H1 (cell line): ENCODE measurements around the gene SH3PXD2A. TPM values are rescaled to one million over a fixed set of nuclear protein-coding genes. Genes with fewer than 3 reads are reported as not detected.
A peak's percentile ranks its signal among the peaks of the same experiment; 100 is the strongest.

Experiments used
- CTCF ChIA-PET: fragments of 300-600 bp; sonication (Branson Sonifier 250); formaldehyde crosslinking; loops from one replicate; lab custom pipeline; 2021; ENCODE audit not compliant: partially characterized antibody; lab: Charles Lee
- POLR2A ChIA-PET: fragments of 300-600 bp; sonication (Branson Sonifier 250); formaldehyde crosslinking; loops from one replicate; lab custom pipeline; 2021; ENCODE audit warnings: inconsistent platforms; ENCODE audit not compliant: partially characterized antibody; lab: Charles Lee
- DNase-seq, 2 experiments: peaks; one replicate each; pipeline versions ENCODE4 v3.0.0 to v3.0.0-alpha.2; 2010 to 2022; ENCODE audit warnings: low spot score in 2 of 2, low read depth in 1 of 2, mixed read lengths in 1 of 2
- FAIRE-seq: peaks from 2 replicates; lab custom pipeline; 2011; peaks lifted over from hg19 to GRCh38; lab: Jason Lieb, UNC
- H2AFZ ChIP-seq: 2 replicates; pipeline ENCODE4 v1.8.1; 2012; ENCODE audit warnings: low read length, inconsistent platforms
- H2AK5ac ChIP-seq: 2 replicates; pipeline ENCODE4 v1.6.1; 2013; ENCODE audit warnings: low read depth, low read length
- H2BK120ac ChIP-seq: replicated peaks from 2 replicates; pipeline ENCODE3; 2013; ENCODE audit warnings: low read depth, low read length, inconsistent platforms
- H2BK12ac ChIP-seq: 2 replicates; pipeline ENCODE4 v1.6.1; 2013; ENCODE audit warnings: low read depth, low read length
- H2BK15ac ChIP-seq: 2 replicates; pipeline ENCODE4 v1.6.1; 2013; ENCODE audit warnings: low read length
- H2BK20ac ChIP-seq: 2 replicates; pipeline ENCODE4 v1.6.1; 2013; ENCODE audit warnings: low read length
- H2BK5ac ChIP-seq: 2 replicates; pipeline ENCODE4 v1.6.1; 2013; ENCODE audit warnings: low read depth, low read length
- H3K14ac ChIP-seq: 2 replicates; pipeline ENCODE4 v1.6.1; 2013; ENCODE audit warnings: inconsistent platforms; ENCODE audit not compliant: insufficient read length
- H3K18ac ChIP-seq: 2 replicates; pipeline ENCODE4 v1.6.1; 2013; ENCODE audit warnings: low read length; ENCODE audit errors: extremely low read depth
- H3K23ac ChIP-seq: 2 replicates; pipeline ENCODE4 v1.6.1; 2013; ENCODE audit warnings: inconsistent platforms; ENCODE audit not compliant: insufficient read length
- H3K23me2 ChIP-seq: 2 replicates; pipeline ENCODE4 v1.6.1; 2013; ENCODE audit warnings: low read depth, low read length
- H3K27ac ChIP-seq: 2 replicates; pipeline ENCODE4 v1.6.1; 2011; ENCODE audit warnings: low read depth, low read length, inconsistent platforms
- H3K27me3 ChIP-seq, 4 experiments: replicated peaks in 1 of 4; 1 replicate in 1 of 4; 2 replicates in 3 of 4; pipeline versions ENCODE4 v1.6.1 to v1.8.1; 2011 to 2013; ENCODE audit warnings: low read length in 3 of 4, mild to moderate bottlenecking in 3 of 4, inconsistent platforms in 2 of 4, mixed read lengths in 2 of 4, moderate library complexity in 1 of 4; ENCODE audit not compliant: control insufficient read depth in 3 of 4, insufficient read depth in 3 of 4; ENCODE audit errors: extremely low read depth in 1 of 4
- H3K36me3 ChIP-seq, 4 experiments: 2 replicates each; pipeline versions ENCODE4 v1.6.1 to v1.8.1; 2011 to 2013; ENCODE audit warnings: mild to moderate bottlenecking in 4 of 4, low read length in 3 of 4, moderate library complexity in 2 of 4, control low read depth in 1 of 4, inconsistent platforms in 1 of 4; ENCODE audit not compliant: insufficient read depth in 4 of 4, control insufficient read depth in 2 of 4
- H3K4ac ChIP-seq: replicated peaks from 2 replicates; pipeline ENCODE3; 2013; ENCODE audit warnings: low read length, low read depth, mixed read lengths, inconsistent platforms; ENCODE audit not compliant: insufficient read length
- H3K4me1 ChIP-seq, 4 experiments: replicated peaks in 1 of 4; 1 replicate in 1 of 4; 2 replicates in 3 of 4; pipeline versions ENCODE4 v1.6.1 to v1.8.1; 2011 to 2013; ENCODE audit warnings: low read length in 3 of 4, inconsistent platforms in 2 of 4, mixed read lengths in 1 of 4; ENCODE audit not compliant: insufficient read depth in 4 of 4, control insufficient read depth in 3 of 4
- H3K4me2 ChIP-seq, 2 experiments: 2 replicates each; pipeline versions ENCODE4 v1.6.1 to v1.8.1; 2011 to 2013; ENCODE audit warnings: low read depth in 2 of 2, low read length in 2 of 2, control low read depth in 1 of 2, inconsistent platforms in 1 of 2, mild to moderate bottlenecking in 1 of 2; ENCODE audit not compliant: insufficient read depth in 1 of 2
- H3K4me3 ChIP-seq, 4 experiments: fragments of 200-600, 300-600 bp in 1 of 4; sonication (generic), shearing (Covaris generic), sonication (Bioruptor Twin) in 1 of 4; 2 replicates each; pipeline versions ENCODE4 v1.5.1 to v1.8.1; 2011 to 2016; ENCODE audit warnings: low read length in 4 of 4, low read depth in 3 of 4, control low read depth in 2 of 4, inconsistent platforms in 2 of 4, mild to moderate bottlenecking in 2 of 4, mixed read lengths in 1 of 4, moderate library complexity in 1 of 4; ENCODE audit not compliant: insufficient read depth in 2 of 4; ENCODE audit errors: extremely low read depth in 1 of 4
- H3K56ac ChIP-seq: replicated peaks from 2 replicates; pipeline ENCODE3; 2013; ENCODE audit warnings: low read depth, mild to moderate bottlenecking, mixed read lengths, low read length, inconsistent platforms; ENCODE audit not compliant: insufficient read length
- H3K79me1 ChIP-seq: 2 replicates; pipeline ENCODE4 v1.6.1; 2013; ENCODE audit warnings: low read depth, low read length, control low read depth
- H3K79me2 ChIP-seq, 2 experiments: 2 replicates each; pipeline versions ENCODE4 v1.6.1 to v1.8.1; 2012 to 2013; ENCODE audit warnings: low read length in 2 of 2, mild to moderate bottlenecking in 2 of 2, inconsistent platforms in 1 of 2; ENCODE audit not compliant: insufficient read depth in 2 of 2, control insufficient read depth in 1 of 2
- H3K9ac ChIP-seq, 4 experiments: replicated peaks in 1 of 4; 1 replicate in 1 of 4; 2 replicates in 3 of 4; pipeline versions ENCODE4 v1.6.1 to v1.8.1; 2011 to 2013; ENCODE audit warnings: low read depth in 3 of 4, low read length in 3 of 4, control low read depth in 2 of 4, mild to moderate bottlenecking in 2 of 4, moderate library complexity in 2 of 4, inconsistent platforms in 1 of 4; ENCODE audit errors: extremely low read depth in 1 of 4
- H3K9me3 ChIP-seq, 2 experiments: 2 replicates each; pipeline versions ENCODE4 v1.6.1 to v1.8.1; 2012 to 2013; ENCODE audit warnings: mild to moderate bottlenecking in 2 of 2, moderate library complexity in 2 of 2, control low read depth in 1 of 2, inconsistent platforms in 1 of 2, low read depth in 1 of 2, low read length in 1 of 2, mixed read lengths in 1 of 2; ENCODE audit not compliant: insufficient read depth in 2 of 2
- H4K20me1 ChIP-seq, 2 experiments: replicated peaks in 1 of 2; 2 replicates each; pipeline versions ENCODE3 to v1.8.1; 2011 to 2013; ENCODE audit warnings: inconsistent platforms in 2 of 2, low read length in 2 of 2, mild to moderate bottlenecking in 1 of 2; ENCODE audit not compliant: insufficient read depth in 2 of 2, control insufficient read depth in 1 of 2
- H4K5ac ChIP-seq: 2 replicates; pipeline ENCODE4 v1.6.1; 2013; ENCODE audit warnings: low read length, low read depth, mixed read lengths, inconsistent platforms; ENCODE audit not compliant: insufficient read length
- H4K8ac ChIP-seq: 2 replicates; pipeline ENCODE4 v1.8.0; 2013; ENCODE audit warnings: mild to moderate bottlenecking, moderate library complexity, low read length, inconsistent platforms; ENCODE audit not compliant: insufficient read depth; ENCODE audit errors: extremely low read depth
- H4K91ac ChIP-seq: replicated peaks from 2 replicates; pipeline ENCODE3; 2013; ENCODE audit warnings: low read length, mixed read lengths, inconsistent platforms; ENCODE audit not compliant: insufficient read length
- ASH2L ChIP-seq: fragments of 200-600, 300-600 bp; sonication (generic); IDR thresholded peaks from one replicate; pipeline ENCODE4 v1.7.1; 2017; ENCODE audit warnings: low read length
- CBX5 ChIP-seq: fragments of 300-800, 300-1000 bp; sonication (generic); IDR thresholded peaks from 2 replicates; pipeline ENCODE4 v1.7.1; 2016; ENCODE audit warnings: antibody characterized with exemption, low read length, low read depth
- CHD2 ChIP-seq: IDR thresholded peaks from 2 replicates; pipeline ENCODE4 v1.6.1; 2012; ENCODE audit warnings: low read length, improper control_type of control experiment
- GTF2F1 ChIP-seq: IDR thresholded peaks from 2 replicates; pipeline ENCODE4 v1.6.1; 2012; ENCODE audit warnings: low read depth, low read length, improper control_type of control experiment, borderline replicate concordance
- HDAC2 ChIP-seq, 2 experiments: fragments of 300-600 bp in 1 of 2; sonication (generic) in 1 of 2; IDR thresholded peaks; 2 replicates each; pipeline ENCODE4 v1.6.1; 2011 to 2012; ENCODE audit warnings: low read depth in 2 of 2, low read length in 2 of 2, mild to moderate bottlenecking in 2 of 2, moderate library complexity in 2 of 2, borderline replicate concordance in 1 of 2, inconsistent platforms in 1 of 2
- JUN ChIP-seq: IDR thresholded peaks from 2 replicates; pipeline ENCODE4 v1.6.1; 2011; ENCODE audit warnings: low read depth, mild to moderate bottlenecking, improper control_type of control experiment, low read length
- MAFK ChIP-seq: IDR thresholded peaks from 2 replicates; pipeline ENCODE4 v1.6.1; 2012; ENCODE audit warnings: low read depth, mild to moderate bottlenecking, improper control_type of control experiment, low read length
- NRF1 ChIP-seq: IDR thresholded peaks from 2 replicates; pipeline ENCODE4 v1.6.1; 2011; ENCODE audit warnings: mild to moderate bottlenecking, low read depth, low read length, improper control_type of control experiment
- POU5F1 ChIP-seq: IDR thresholded peaks from 2 replicates; pipeline ENCODE4 v1.6.1; 2011; ENCODE audit warnings: low read depth, mild to moderate bottlenecking, low read length, moderate library complexity
- TAF1 ChIP-seq: IDR thresholded peaks from 2 replicates; pipeline ENCODE4 v1.6.1; 2011; ENCODE audit warnings: mild to moderate bottlenecking, low read depth, low read length
- TAF7 ChIP-seq: optimal IDR thresholded peaks from 2 replicates; pipeline ENCODE3; 2011; ENCODE audit warnings: low read depth, mild to moderate bottlenecking, inconsistent platforms, low read length, moderate library complexity, borderline replicate concordance
- TEAD4 ChIP-seq: IDR thresholded peaks from 2 replicates; pipeline ENCODE4 v1.6.1; 2012; ENCODE audit warnings: low read depth, low read length, inconsistent platforms, mixed read lengths
- WGBS, 2 experiments: shearing (Covaris generic) in 1 of 2; methylation state at CpG; one replicate each; pipeline versions ENCODE4 v1.1.6 to v1.1.7; 2013 to 2015; ENCODE audit warnings: low lambda C conversion rate in 2 of 2, mixed read lengths in 2 of 2, inconsistent platforms in 1 of 2, low coverage in 1 of 2, missing lambda C conversion rate in 1 of 2; ENCODE audit not compliant: insufficient replicate concordance in 2 of 2, insufficient coverage in 1 of 2, insufficient read length in 1 of 2; ENCODE audit errors: extremely low coverage in 1 of 2, missing lambda C conversion rate in 1 of 2; 5-methylcytosine and 5-hydroxymethylcytosine counted together
- polyA plus RNA-seq, 7 experiments: library from polyadenylated mRNA; depleted of rRNA in 3 of 7; stranded (reverse) in 5 of 7; unstranded in 2 of 7; fragments of >200 nt in 5 of 7; fragments of 200-250 nt in 2 of 7; gene quantifications; 1 replicate in 5 of 7; 2 replicates in 1 of 7; 4 replicates in 1 of 7; pipeline versions ENCODE4 v1.2.1 to v1.2.3, GENCODE V29; 2011 to 2013; ENCODE audit warnings: missing spikeins in 2 of 7, mixed read lengths in 2 of 7
- total RNA-seq: library from RNA; stranded (reverse); fragmentation: NEBNext Ultra II Directional; extraction: Animal tissue kit (Norgen Biotek cat#: 25700); gene quantifications from 2 replicates; pipeline ENCODE4 v1.2.1, GENCODE V29; 2021

SH3PXD2A gene
- total and polyA plus RNA-seq, 2 of the 8 experiments (the other 6 are each of a cell fraction or from before 2014, with no cell fraction given), result 5.4 to 16.3 TPM

DNA sequence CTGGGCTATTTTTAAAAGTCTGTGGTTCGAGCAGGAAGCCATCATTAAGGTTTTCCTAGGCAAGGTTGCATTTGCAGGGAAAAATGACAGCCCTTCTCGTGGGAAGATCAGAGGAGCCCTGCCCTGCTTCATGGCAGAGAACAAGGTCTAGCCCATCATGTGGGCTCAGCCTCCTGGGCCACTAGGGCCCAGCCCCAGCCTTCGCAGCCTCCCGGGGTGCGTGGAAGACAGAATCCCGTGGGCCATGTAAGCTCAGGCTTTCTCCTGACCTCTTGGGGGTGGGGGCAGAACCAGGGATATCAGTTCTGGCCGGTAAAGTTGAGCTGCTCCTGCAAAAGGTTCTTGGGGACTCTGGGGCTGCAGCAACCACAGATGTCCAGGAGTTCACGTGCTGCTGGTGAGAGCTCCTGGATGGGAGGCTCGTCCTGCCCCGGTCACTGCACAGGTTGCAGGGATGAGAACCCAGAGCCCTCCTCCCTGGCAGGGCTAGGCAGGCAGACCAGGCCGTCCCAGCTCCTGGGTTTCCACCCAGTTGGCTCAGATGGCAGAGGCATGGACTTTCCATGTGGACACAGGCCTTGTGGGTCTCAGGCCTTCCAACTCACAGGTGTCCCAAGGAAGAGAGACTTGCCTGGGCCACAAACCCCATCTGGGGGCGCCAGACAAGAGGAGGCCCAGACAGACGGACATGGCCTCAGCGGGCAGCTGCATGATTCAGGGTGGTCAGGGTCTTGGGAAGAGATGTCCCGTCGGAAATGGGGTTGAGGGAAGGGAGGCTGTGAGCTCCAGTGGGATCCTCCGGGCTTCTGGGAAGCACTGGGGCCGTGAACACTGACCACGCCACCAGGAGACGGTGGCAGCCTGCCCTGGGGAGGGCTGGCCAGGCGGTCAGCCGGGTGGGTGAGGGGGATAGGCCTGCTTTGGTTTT, 235.7 kb downstream of the SH3PXD2A start:
- Histone ChIP-seq H2BK5ac (no peak overlapping the region; the same call in 1 of the 2 replicates), H3K4me3 (no peak overlapping the region), H3K79me1 (no peaks in the 10 kb centered on the region), H3K23me2 (peaks cover 2% of the 10 kb centered on the region; the same call in 1 of the 2 replicates), H3K27me3 (no peaks in the 10 kb centered on the region), H4K20me1 (no peaks in the 10 kb centered on the region), H2BK120ac (no peak overlapping the region), H2AFZ (no peak overlapping the region), H3K14ac (no peak overlapping the region), H2BK12ac (no peak overlapping the region), H3K36me3 (peaks cover 0 to 5% (median 0%) of the 10 kb centered on the region in 4 experiments; a peak in 2 of 8 replicates), H3K9me3 (no peaks in the 10 kb centered on the region), H2BK20ac (no peak overlapping the region), H3K4me1 (no peaks in the 10 kb centered on the region; a peak in 1 of 7 replicates), H2BK15ac (no peak overlapping the region), H3K4me2 (no peak overlapping the region), H3K23ac (no peak overlapping the region), H3K9ac (no peak overlapping the region), H4K91ac (no peak overlapping the region), H4K8ac (no peak overlapping the region), H3K56ac (no peak overlapping the region), H4K5ac (no peak overlapping the region), H3K18ac (no peak overlapping the region), H3K79me2 (no peaks in the 10 kb centered on the region), H2AK5ac (no peak overlapping the region), H3K4ac (peak overlapping the region; percentile 53), H3K27ac (no peak overlapping the region)
- ChIA-PET POLR2A (interaction anchor here (1.2 kb wide), 1 partner anchor 16 kb away, joined by 3 read pairs; no protein-coding TSS in a partner anchor), CTCF (interaction anchor here (0.6 to 10.9 kb wide), 19 partner anchors 10 to 133 kb away, joined by 3 to 114 read pairs (median 5); no protein-coding TSS in a partner anchor)
- WGBS, 2 experiments, result 88% methylated on average over 20 of the region's 22 CpGs; no CpG with 5 or more reads in 1 of the 2 experiments
- FAIRE-seq, result no peak
- no peak for DNase-seq
- no peak for TF ChIP-seq TAF1
- no peak for TF ChIP-seq ASH2L
- TF ChIP-seq TEAD4, result no peak
- TF ChIP-seq CHD2, result no peak
- TF ChIP-seq GTF2F1, result no peak
- no peak for TF ChIP-seq NRF1
- TF ChIP-seq CBX5, result no peak
- no peak for TF ChIP-seq TAF7
- no peak for TF ChIP-seq JUN
- no peak for TF ChIP-seq MAFK
- no peak for TF ChIP-seq POU5F1
- no peak for TF ChIP-seq HDAC2 (IDR thresholded peaks at IDR 0.05; ENCODE audit: borderline replicate concordance in 1 of 2, low read depth in 2 of 2, low read length in 2 of 2)
